GM08714 (cell line): Measurements from ENCODE around the gene KIRREL3.

ENCODE experiments used
- H3K4me3 ChIP-seq: fragments of 200-500 bp; sonication (Bioruptor generic); 2 replicates; pipeline ENCODE4 v1.5.1; 2014; ENCODE audit warnings: mild to moderate bottlenecking, low read length, inconsistent platforms
- ZNF274 ChIP-seq: IDR thresholded peaks from 2 replicates; pipeline ENCODE4 v1.6.1; 2012; ENCODE audit warnings: mild to moderate bottlenecking, low read depth, low read length

Gene KIRREL3

DNA sequence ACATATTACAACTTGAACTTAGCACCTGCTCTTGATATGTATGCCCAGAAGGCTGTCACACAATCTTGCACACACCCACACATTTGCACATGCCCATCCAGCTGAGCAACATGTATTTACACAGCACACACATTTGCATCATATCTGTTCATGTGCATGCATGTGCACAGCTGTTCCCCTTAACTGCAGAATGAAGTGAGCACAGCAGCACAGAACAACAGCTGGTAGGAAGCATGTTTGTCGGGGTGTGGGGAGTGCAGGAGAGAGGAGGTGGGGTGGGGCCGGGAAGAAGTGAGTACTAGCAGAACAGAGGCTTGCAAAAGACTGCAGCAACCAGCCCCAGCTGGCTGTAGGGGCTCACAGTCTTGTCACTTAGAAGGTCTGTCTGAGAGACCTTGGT is 296.5 kb downstream of the KIRREL3 start:
- H3K4me3 ChIP-seq, result no peak overlapping the region
- TF ChIP-seq ZNF274, result no peak

DNA sequence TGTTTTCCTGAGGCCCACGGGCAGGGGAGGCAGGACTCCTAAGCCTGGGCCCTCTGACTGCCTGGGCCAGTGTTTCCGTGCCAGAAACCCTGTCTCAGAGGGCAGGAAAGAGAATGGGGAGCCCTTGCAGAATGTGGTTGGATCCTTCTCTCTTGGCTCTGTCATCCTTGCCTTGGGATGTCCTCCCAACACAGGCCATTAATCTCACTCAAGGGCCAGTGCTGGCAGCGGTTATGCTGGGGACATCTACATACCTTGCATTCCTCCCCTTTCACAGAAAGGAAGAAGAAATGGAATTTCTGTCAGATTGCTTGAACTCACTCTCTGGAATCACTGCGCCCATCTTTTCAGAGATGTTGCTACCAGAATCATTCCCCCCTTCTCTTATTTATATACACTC is 296.9 kb downstream of the KIRREL3 start:
- H3K4me3 ChIP-seq, result no peak overlapping the region
- no peak for TF ChIP-seq ZNF274

DNA sequence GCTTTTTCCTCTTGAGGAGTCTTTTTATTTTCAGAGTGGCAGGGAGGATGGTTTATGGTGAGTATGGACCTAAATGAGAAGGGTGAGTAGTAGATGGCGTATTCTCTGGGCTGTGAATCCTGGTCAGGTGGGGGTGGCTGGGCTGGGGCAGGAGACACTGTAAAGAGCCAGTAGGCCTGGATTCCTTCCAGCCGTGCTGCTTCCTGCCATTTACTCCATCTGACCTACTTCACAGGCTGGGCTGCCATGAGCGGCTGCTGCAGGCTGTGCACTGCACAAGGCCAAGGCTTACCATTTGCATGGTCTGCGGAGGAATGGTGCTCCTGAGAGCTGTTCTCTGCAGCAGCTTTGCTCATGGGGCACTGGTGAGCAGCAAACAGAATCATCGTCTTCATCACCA is 297.6 kb downstream of the KIRREL3 start:
- no peak overlapping the region for H3K4me3 ChIP-seq
- no peak for TF ChIP-seq ZNF274

DNA sequence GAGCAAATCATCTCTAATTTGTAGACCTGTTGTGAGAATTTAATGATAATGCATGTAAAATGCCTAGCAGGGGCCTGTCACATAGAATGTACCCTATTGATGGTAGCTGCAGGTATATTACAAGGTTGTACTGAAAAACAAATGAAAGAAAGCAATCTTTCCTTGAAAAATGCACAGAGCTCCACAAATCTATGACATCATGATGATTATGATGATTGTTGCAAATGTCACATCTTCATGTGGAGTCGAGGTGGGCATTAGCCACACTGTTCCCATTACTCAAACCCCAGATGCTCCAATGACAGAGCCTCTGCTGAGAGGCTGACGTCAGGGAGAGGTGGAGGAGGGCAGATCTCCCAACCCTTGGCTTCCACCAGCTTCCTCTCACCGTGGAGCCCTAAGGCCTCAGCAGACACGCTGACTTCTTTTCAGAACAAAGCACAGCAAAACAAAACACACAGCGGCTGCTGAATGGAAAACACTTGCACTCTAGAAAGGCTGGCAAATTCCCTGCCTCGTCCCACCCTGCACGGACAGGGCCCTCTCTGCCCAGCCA is 298.3 kb downstream of the KIRREL3 start:
- H3K4me3 ChIP-seq, result no peak overlapping the region
- no peak for TF ChIP-seq ZNF274

DNA sequence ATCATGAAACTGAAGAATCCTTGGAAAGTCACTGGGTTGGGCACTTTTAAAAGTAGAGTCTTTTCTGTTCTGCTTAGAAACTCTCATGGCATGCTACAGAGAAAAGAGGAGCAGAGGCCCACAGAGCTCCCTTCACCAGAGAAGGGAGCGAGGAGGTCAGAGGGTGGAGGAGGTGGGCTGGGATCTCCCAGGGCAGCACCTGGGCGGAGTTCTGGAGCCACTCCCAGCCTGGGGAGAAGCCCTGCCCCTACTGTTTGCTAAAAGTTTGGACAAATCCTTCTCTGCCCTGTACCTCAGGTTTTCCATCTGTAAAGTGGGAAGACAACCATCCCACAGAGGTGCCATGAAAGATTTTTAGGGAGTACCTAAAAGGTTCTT is 299.1 kb downstream of the KIRREL3 start:
- TF ChIP-seq ZNF274, result no peak
- H3K4me3 ChIP-seq, result no peak overlapping the region

DNA sequence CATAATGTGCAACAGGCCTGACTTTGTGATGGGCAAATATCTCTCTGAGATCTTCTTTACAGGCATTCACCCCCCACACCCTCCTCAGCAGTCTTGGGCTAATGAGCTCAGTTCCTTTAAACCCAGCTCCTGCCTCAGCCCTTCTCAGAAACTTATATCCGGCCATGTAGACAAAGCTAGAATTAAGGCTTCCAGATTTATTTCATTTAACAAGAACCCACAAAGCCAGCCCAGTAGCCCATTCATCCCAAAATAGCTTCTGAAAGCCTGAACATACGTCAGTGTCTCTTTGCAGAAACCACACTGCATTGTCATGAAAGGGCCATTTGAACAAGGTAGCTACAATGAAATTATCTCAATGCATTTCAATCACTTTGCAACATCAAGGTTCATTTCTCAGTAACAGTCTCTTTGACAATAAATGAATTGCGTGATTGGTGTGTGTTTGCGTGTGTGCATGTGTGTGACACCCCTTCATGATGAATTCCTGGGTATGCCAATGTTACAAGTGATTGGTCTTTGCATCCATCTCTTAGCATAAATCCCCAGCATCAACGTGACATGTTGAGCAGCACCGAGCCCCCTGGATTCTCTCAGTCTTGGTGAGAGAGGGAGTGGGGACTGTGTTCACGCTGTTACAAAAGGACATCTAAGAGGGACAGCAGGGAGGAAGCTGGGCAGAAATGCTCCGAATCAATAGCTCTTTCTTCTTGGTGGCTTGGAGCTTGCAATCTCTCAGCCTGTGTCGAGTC is 299.6 kb downstream of the KIRREL3 start:
- H3K4me3 ChIP-seq, result no peak overlapping the region

DNA sequence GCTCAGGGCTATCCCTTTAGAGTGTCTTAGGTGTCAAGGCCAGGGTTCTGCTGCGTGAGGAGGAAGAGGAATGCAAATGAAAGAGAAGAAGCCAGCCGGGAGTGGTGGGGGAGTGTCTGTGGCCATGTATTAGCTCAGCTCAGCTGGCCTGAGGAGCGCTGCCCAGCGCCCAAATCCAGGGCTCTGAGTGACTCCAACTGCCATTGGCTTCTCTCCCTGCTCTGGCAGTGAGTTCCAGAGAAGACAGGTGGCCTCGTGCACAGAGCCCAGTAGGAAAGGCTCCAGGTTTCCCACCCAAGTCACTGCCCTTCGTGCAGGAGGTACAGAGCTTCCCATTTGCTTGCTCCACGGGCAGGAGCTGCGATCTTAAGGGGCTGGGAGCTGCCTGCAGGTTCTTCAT is 302.0 kb downstream of the KIRREL3 start:
- TF ChIP-seq ZNF274, result no peak
- H3K4me3 ChIP-seq, result no peak overlapping the region

More for the DNA sequence above, 299.6 kb downstream of the KIRREL3 start:
- no peak for TF ChIP-seq ZNF274

DNA sequence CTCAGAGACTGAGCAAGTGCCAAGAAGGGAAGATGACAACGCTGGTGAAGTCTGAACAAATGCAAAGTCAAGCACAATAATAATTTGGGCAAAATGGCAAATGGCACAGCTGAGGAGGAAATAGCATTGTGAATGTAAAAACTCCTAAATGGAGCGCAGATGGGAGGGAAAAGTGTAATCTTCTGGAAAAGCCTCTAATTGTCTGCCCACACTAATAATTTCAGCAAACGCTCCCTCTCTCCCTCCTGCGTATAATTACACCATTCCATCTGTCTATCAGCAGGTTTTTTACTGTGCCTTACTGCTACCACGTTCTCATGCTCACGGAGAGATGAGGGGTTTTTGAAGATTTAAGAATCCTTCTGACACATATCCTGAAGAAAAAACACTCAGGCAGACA is 302.6 kb downstream of the KIRREL3 start:
- no peak overlapping the region for H3K4me3 ChIP-seq
- TF ChIP-seq ZNF274, result no peak

DNA sequence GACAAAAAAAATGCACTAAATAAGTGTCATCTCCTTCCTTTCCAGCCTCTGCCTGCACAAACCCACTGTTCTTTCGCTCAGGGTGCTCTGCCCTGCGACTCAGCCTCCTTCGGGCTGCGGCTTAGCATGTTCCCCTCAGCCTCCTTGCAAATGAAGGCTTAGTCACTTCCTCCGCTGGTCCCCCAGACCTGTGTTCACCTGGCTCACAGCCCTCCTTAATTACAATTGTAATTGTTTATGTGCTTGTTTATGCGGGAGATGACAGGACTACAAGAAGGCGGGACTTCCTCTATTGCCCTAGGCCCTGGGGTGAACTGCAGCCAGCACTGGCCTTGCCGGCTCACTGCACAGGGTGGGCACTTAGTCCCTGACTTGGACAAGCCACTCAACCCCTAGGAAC is 303.6 kb downstream of the KIRREL3 start:
- no peak for TF ChIP-seq ZNF274
- H3K4me3 ChIP-seq, result no peak overlapping the region

DNA sequence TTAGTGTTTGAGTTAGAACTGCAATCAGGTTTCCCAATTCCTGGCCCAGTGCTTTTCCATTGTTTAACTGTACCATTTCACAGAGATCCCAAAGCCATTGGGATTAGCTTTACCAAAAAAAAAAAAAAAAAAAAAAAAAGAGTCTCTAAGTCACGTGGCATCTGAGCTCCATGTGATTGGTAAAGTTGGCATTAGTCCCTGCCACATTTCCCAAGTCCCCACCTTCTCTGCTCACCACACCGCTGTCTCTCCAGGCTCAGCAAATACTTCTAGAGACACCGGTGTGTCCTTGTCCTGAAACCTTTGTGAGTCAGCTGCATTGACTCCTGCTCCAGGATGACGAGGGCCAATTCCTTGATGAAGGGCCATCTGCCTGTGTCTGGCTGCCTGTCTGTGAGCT is 305.3 kb downstream of the KIRREL3 start:
- no peak for TF ChIP-seq ZNF274
- H3K4me3 ChIP-seq, result no peak overlapping the region

DNA sequence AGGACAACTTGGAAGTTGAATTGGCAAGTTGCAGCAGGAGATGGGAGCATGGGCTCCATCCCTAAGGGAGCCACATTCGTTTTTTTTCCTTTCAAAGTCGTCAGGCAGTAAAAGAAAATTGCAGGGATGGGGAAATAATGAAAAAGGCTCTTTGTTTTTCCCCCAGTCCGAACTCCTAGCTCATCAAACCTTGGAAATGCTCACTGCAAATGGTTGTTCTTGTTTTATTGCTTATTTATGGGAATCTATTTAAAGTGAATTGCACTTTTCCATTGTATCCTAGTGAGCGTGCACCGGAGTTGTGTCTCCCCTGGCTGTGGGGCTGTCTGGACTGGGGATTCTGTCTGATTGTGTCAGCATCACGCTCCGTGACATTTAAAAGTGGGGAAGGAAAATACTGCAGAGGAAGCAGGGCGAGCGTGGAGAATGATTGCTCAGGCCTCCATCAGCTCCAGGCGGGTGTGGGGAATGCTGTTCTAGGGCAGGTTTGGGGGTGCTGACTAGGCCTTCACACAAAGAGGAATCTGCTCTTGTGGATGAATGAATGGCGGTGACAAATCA is 306.4 kb downstream of the KIRREL3 start:
- no peak overlapping the region for H3K4me3 ChIP-seq
- no peak for TF ChIP-seq ZNF274

DNA sequence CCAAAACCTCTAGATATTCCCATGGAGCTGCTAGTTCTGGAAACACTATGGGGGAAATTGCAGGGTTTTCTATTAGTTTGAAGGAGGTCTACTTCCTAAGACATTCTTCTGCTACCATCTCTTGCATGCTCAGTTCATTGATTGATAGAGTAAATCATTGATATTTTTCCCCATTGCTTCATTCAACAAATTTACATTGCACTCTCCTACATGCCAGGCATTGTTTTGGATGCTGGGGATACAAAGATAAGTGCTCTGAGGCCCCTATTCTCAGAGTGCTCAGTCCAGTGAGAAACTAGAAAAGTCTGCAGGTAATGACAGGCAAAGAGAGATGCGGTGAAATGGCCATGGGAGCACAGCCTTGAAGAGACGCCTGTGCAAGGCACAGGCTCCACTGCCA is 313.1 kb downstream of the KIRREL3 start:
- no peak for TF ChIP-seq ZNF274
- H3K4me3 ChIP-seq, result no peak overlapping the region

DNA sequence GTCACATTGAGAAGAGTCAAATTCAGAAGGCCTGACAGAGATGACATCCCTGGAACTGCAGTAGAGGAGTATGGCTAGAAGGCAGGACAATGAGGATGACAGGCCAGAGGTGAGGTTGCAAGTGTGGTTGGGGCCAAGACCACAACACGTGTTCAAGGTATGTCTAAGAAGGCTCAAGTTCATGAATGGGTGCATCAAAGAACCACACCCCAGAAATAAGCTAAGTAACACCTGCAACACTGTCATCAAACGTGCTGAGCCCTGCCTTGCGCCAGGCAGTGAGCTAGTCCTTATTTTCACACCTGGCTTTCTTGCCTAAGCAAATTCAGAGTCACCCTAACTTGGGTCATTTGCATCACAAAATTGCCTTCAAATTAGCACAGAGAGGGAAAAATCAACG is 313.6 kb downstream of the KIRREL3 start:
- TF ChIP-seq ZNF274, result no peak
- H3K4me3 ChIP-seq, result no peak overlapping the region

DNA sequence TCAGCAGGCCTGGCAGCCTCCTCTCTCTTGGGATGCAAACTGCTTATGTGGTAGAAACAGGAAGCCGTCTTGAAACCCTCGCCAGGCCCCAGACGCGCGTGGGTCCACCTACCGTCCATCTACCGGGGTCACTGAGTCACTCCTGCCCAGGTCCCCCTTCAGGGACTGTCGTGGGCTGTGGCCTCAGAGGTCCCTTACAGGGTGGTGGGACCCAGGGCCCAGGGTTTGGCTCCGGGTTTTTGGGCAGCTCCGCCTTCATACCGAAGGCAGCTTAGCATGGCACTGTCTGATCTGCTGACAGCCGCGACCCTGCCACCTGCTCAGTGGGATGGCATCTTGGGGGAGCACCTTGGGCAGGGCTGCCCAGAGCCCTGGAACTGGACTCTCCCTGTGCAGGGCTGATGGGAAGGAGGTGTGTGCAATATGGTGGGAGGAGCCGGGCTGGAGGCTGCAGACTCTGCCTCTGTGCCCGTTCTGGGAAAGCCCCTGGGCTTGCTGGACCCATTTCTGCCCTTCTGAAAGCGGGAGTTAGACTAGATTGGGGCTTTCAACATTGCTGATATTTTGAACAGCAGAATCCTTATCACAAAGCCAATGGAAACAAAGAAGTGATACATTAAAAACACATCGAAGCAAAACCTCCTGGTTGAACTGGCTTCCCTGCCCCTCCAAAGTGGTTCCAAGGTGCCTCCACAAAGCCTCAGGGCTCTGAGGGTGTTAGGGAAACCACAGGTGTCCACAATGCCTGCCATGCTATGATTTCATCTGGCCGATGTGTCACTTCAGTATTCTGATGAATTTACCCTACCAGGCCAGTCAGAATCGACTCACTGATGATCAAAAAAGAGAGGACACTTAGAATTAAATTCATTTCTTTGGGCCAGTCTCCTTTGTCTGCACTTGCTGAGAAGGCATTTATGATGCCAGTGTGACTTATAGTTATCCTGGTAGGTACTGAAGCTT is 316.5 kb downstream of the KIRREL3 start:
- no peak for TF ChIP-seq ZNF274
- H3K4me3 ChIP-seq, result no peak overlapping the region
